Endothelial cell of umbilical vein (primary cell): Measurements from ENCODE around the gene PLXNB1. TPM values are rescaled to one million over a fixed set of nuclear protein-coding genes. Genes with fewer than 3 reads are reported as not detected.
A peak's percentile ranks its signal among the peaks of the same experiment; 100 is the strongest.

ENCODE experiments used
- BruUV-seq: library from RNA; stranded (reverse); fragments of 400-500 nt; replicated peaks from 2 replicates; lab custom pipeline; 2021; lab: Mats Ljungman, UMichigan
- CTCF ChIA-PET: fragments of 300-600, 350-600 bp; sonication (Branson Sonifier 250); formaldehyde crosslinking; loops from one replicate; lab custom pipeline; 2021; ENCODE audit warnings: antibody characterized with exemption, inconsistent platforms; lab: Charles Lee
- POLR2A ChIA-PET: fragments of 300-600, 350-600 bp; sonication (Branson Sonifier 250); formaldehyde crosslinking; loops from one replicate; lab custom pipeline; 2021; ENCODE audit warnings: antibody characterized with exemption, inconsistent platforms; lab: Charles Lee
- DNase-seq: peaks from one replicate; pipeline ENCODE4 v3.0.0-alpha.2; 2011; ENCODE audit warnings: low read depth, low spot score
- FAIRE-seq: peaks from 2 replicates; lab custom pipeline; 2011; peaks lifted over from hg19 to GRCh38; lab: Jason Lieb, UNC
- H2AFZ ChIP-seq: 2 replicates; pipeline ENCODE4 v1.6.0; 2012; ENCODE audit warnings: low read depth, low read length, control low read depth, inconsistent platforms
- H3K27ac ChIP-seq: 2 replicates; pipeline ENCODE4 v1.5.1; 2011; ENCODE audit warnings: low read depth, mild to moderate bottlenecking, control low read depth, low read length, moderate library complexity; ENCODE audit not compliant: insufficient read depth
- H3K27me3 ChIP-seq, 2 experiments: 2 replicates each; pipeline versions ENCODE4 v1.6.0 to v1.6.1; 2011; ENCODE audit warnings: low read length in 2 of 2, mixed read lengths in 1 of 2; ENCODE audit not compliant: control insufficient read depth in 2 of 2, insufficient read depth in 2 of 2
- H3K36me3 ChIP-seq, 2 experiments: 2 replicates in 1 of 2; 3 replicates in 1 of 2; pipeline ENCODE4 v1.5.1; 2011; ENCODE audit warnings: low read length in 2 of 2, mild to moderate bottlenecking in 1 of 2, moderate library complexity in 1 of 2; ENCODE audit not compliant: control insufficient read depth in 2 of 2, insufficient read depth in 2 of 2; ENCODE audit errors: extremely low read depth in 1 of 2
- H3K4me1 ChIP-seq: 3 replicates; pipeline ENCODE4 v1.5.1; 2011; ENCODE audit warnings: mild to moderate bottlenecking, low read length; ENCODE audit not compliant: control insufficient read depth, insufficient read depth; ENCODE audit errors: extremely low read depth
- H3K4me2 ChIP-seq: 2 replicates; pipeline ENCODE4 v1.6.1; 2011; ENCODE audit warnings: low read length, control low read depth, mixed read lengths; ENCODE audit not compliant: insufficient read depth
- H3K4me3 ChIP-seq, 3 experiments: fragments of 200-600 bp in 1 of 3; sonication (generic), shearing (Covaris generic) in 1 of 3; replicated peaks in 1 of 3; 2 replicates each; pipeline ENCODE4 v1.5.1; 2011 to 2016; ENCODE audit warnings: control low read depth in 3 of 3, low read length in 3 of 3, mild to moderate bottlenecking in 2 of 3, inconsistent platforms in 1 of 3, low read depth in 1 of 3, moderate library complexity in 1 of 3; ENCODE audit not compliant: insufficient read depth in 1 of 3
- H3K79me2 ChIP-seq: 2 replicates; pipeline ENCODE4 v1.6.0; 2012; ENCODE audit warnings: low read length, inconsistent platforms; ENCODE audit not compliant: control insufficient read depth, insufficient read depth
- H3K9ac ChIP-seq: replicated peaks from 2 replicates; pipeline ENCODE3; 2011; ENCODE audit warnings: low read length, control low read depth; ENCODE audit not compliant: insufficient read depth; ENCODE audit errors: extremely low read depth
- H3K9me1 ChIP-seq: replicated peaks from 3 replicates; pipeline ENCODE4 v1.6.0; 2011; ENCODE audit warnings: mild to moderate bottlenecking, low read length; ENCODE audit not compliant: control insufficient read depth, insufficient read depth; ENCODE audit errors: extremely low read depth
- H3K9me3 ChIP-seq: replicated peaks from 2 replicates; pipeline ENCODE4 v1.5.1; 2012; ENCODE audit warnings: low read length, inconsistent platforms; ENCODE audit not compliant: control insufficient read depth, insufficient read depth
- H4K20me1 ChIP-seq: replicated peaks from 2 replicates; pipeline ENCODE3; 2011; ENCODE audit warnings: mild to moderate bottlenecking, low read length; ENCODE audit not compliant: control insufficient read depth, insufficient read depth; ENCODE audit errors: extremely low read depth
- EZH2 ChIP-seq: IDR thresholded peaks from 2 replicates; pipeline ENCODE4 v1.6.1; 2012; ENCODE audit warnings: borderline replicate concordance, low read depth, mild to moderate bottlenecking, moderate library complexity, low read length, inconsistent platforms; ENCODE audit not compliant: severe bottlenecking
- FOS ChIP-seq: IDR thresholded peaks from 2 replicates; pipeline ENCODE4 v1.6.1; 2011; ENCODE audit warnings: mild to moderate bottlenecking, low read length, moderate library complexity, borderline replicate concordance; ENCODE audit not compliant: insufficient read depth
- GATA2 ChIP-seq: IDR thresholded peaks from 2 replicates; pipeline ENCODE4 v1.7.0; 2011; ENCODE audit warnings: low read depth, mild to moderate bottlenecking, moderate library complexity, mixed read lengths, low read length; ENCODE audit not compliant: insufficient read length, insufficient read depth
- JUN ChIP-seq: IDR thresholded peaks from 2 replicates; pipeline ENCODE4 v1.6.1; 2011; ENCODE audit warnings: borderline replicate concordance, low read depth; ENCODE audit not compliant: insufficient read length, insufficient read depth
- MYC ChIP-seq: IDR thresholded peaks from one replicate; pipeline ENCODE4 v1.6.1; 2011; ENCODE audit warnings: mild to moderate bottlenecking, low read depth, low read length
- POLR2AphosphoS5 ChIP-seq: IDR thresholded peaks from 2 replicates; pipeline ENCODE4 v1.6.1; 2012; ENCODE audit warnings: low read depth, mild to moderate bottlenecking, control low read depth, low read length, moderate library complexity; ENCODE audit not compliant: insufficient read depth
- dilution Hi-C: fragments of 300-500 bp; cut with MboI; formaldehyde crosslinking; loops from one replicate; pipeline ENCODE4 v1.15.0; 2019; ENCODE audit warnings: low sequenced_read_pairs; ENCODE audit not compliant: extremely low pct_ligation_motif_present
- intact Hi-C: fragments of 100-400 bp; cut with micrococcal nuclease; formaldehyde crosslinking; loops from one replicate; pipeline ENCODE4 v1.10.0; 2022
- polyA plus RNA-seq, 4 experiments: library from polyadenylated mRNA; depleted of rRNA in 3 of 4; stranded (reverse) in 3 of 4; unstranded in 1 of 4; fragments of >200 nt; gene quantifications; 2 replicates each; pipeline versions ENCODE4 v1.2.1 to v1.2.3, GENCODE V29; 2011 to 2012; ENCODE audit warnings: missing spikeins in 1 of 4
- total RNA-seq: library from RNA; stranded (reverse); gene quantifications from 2 replicates; pipeline ENCODE4 v1.2.3, GENCODE V29; 2021
- TF ChIP-seq, protein P1 (sequence below), 2 donors: IDR thresholded peaks; 1 replicate in 1 of 2; 2 replicates in 1 of 2; pipeline ENCODE4 v1.5.1; 2011; ENCODE audit warnings: low read length in 2 of 2, mild to moderate bottlenecking in 2 of 2, moderate library complexity in 2 of 2, control low read depth in 1 of 2, inconsistent platforms in 1 of 2, low read depth in 1 of 2; ENCODE audit not compliant: insufficient read depth in 1 of 2; ENCODE audit errors: extremely low read depth in 1 of 2
- TF ChIP-seq, protein P2 (sequence below): IDR thresholded peaks from 2 replicates; pipeline ENCODE4 v1.6.1; 2011; ENCODE audit not compliant: insufficient read depth, insufficient read length

Gene PLXNB1
- total and polyA plus RNA-seq, 2 donors (not counting 3 experiments of a cell fraction or from before 2014, with no cell fraction given): 43.1 to 45.2 TPM

DNA sequence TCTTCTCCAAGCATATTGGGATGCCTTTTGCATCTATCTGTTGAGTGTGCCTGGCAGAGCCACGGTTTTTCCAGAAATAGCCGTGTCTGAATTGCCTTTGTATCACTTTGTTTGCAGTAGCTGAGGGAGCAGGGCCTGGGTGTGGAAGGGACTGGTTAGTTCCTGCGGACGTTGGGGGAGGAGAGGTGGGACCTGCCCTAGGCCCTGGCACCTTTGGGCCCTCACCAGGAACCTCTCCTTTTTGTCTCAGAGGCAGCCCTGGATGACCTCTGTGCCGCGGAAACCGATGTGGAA lies 35.3 kb upstream of the PLXNB1 start:
- no peak overlapping the region for H2AFZ ChIP-seq
- H3K9ac ChIP-seq: peak overlapping the region; percentile 43
- no peak for DNase-seq
- no peaks in the 10 kb centered on the region for H4K20me1 ChIP-seq
- no peaks in the 10 kb centered on the region for H3K27me3 ChIP-seq
- no peaks in the 10 kb centered on the region for H3K9me1 ChIP-seq
- no peak for FAIRE-seq
- peak overlapping the region; percentile 98 for H3K27ac ChIP-seq
- dilution Hi-C loops: no loop called here
- H3K4me2 ChIP-seq: no peak overlapping the region
- peaks cover 0 to 42% of the 10 kb centered on the region in 2 experiments for H3K36me3 ChIP-seq
- TF ChIP-seq FOS: no peak
- TF ChIP-seq, protein P1, sequence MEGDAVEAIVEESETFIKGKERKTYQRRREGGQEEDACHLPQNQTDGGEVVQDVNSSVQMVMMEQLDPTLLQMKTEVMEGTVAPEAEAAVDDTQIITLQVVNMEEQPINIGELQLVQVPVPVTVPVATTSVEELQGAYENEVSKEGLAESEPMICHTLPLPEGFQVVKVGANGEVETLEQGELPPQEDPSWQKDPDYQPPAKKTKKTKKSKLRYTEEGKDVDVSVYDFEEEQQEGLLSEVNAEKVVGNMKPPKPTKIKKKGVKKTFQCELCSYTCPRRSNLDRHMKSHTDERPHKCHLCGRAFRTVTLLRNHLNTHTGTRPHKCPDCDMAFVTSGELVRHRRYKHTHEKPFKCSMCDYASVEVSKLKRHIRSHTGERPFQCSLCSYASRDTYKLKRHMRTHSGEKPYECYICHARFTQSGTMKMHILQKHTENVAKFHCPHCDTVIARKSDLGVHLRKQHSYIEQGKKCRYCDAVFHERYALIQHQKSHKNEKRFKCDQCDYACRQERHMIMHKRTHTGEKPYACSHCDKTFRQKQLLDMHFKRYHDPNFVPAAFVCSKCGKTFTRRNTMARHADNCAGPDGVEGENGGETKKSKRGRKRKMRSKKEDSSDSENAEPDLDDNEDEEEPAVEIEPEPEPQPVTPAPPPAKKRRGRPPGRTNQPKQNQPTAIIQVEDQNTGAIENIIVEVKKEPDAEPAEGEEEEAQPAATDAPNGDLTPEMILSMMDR (IDR thresholded peaks at IDR 0.05; ENCODE audit: extremely low read depth in 1 of 2, insufficient read depth in 1 of 2, low read depth in 1 of 2, low read length in 2 of 2): no peak
- no peak for TF ChIP-seq EZH2
- no peak for TF ChIP-seq MYC
- TF ChIP-seq JUN: no peak
- TF ChIP-seq POLR2AphosphoS5: no peak
- TF ChIP-seq GATA2: no peak
- TF ChIP-seq, protein P2, sequence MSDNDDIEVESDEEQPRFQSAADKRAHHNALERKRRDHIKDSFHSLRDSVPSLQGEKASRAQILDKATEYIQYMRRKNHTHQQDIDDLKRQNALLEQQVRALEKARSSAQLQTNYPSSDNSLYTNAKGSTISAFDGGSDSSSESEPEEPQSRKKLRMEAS: no peak
- no TSS peak for BruUV-seq
- H3K4me3 ChIP-seq: no peak overlapping the region
- H3K79me2 ChIP-seq: peaks cover 35% of the 10 kb centered on the region
- H3K9me3 ChIP-seq: no peaks in the 10 kb centered on the region
- peaks cover 24% of the 10 kb centered on the region for H3K4me1 ChIP-seq
- intact Hi-C loops: loop anchor here (1.0 to 2.0 kb wide), 10 partner anchors 8 to 221 kb away; partner anchors contain the start of genes ATRIP, CCDC51, SLC26A6 and TMA7
- ChIA-PET CTCF (interaction anchor here (0.8 to 6.2 kb wide), 8 partner anchors 8 to 92 kb away, joined by 3 to 63 read pairs (median 5); partner anchors contain the start of genes PFKFB4 and SHISA5), POLR2A (no interaction called here)
